HT-29 (cell line): ENCODE results near the gene SYNE1. TPM values are rescaled to one million over a fixed set of nuclear protein-coding genes. Genes with fewer than 3 reads are reported as not detected.
"Not testable (repeated sequence)": the region's sequence is repeated elsewhere in the genome, so short reads cannot be mapped to it uniquely, and the experiment has no call there.

ENCODE experiments used
- DNase-seq: peaks from one replicate; pipeline ENCODE4 v3.0.0-alpha.2; 2015; ENCODE audit warnings: low spot score
- total RNA-seq: library from RNA; depleted of rRNA; stranded (reverse); fragments of >200 nt; shearing (Covaris generic); gene quantifications from 2 replicates; pipeline ENCODE4 v1.2.3, GENCODE V29; 2014

The SYNE1 gene
- total RNA-seq, 1 experiment from 2014 or later, result 3.9 TPM

GRCh38 chr6:152571089-152571488 is 66.1 kb downstream of the SYNE1 start:
- DNase-seq, result no peak

DNA sequence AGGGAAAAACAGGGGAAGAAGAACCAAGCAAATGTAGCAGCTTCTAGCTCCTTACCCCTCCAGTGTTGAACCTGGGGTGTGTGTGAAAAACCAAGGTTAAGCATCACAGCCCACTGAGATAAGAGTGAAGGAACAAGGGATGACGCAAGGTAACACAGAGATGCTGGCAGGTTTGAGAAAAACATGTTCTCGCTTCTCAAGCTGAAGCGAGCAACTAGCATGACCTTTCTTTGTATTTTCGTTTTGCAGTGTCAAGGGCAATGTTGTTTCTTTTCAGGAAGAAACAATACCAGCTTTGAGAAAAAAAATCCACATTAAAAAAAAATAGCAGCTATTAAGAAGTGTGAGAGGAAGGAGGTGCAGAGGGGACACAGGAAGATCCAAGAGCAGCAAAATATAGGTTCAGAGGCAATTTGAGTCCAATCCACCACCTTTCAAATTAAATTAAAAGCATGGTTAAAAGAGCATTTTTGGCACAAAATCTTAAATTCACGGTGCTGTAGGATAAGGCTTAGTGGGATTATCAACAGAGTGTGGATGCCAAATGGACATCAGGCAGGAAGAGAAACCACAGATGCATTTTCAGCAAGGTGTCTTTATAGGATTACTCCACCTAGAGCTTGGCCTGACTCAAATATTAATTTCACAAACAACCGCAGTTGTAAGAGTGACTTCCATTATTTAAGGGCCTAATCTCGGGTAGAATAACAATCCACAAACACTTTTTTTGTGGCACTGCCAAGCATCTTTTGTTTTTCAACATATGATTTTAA is 70.9 kb downstream of the SYNE1 start:
- no peak for DNase-seq

GRCh38 chr6:152563177-152563576 is 74.0 kb downstream of the SYNE1 start:
- DNase-seq, result no peak

DNA sequence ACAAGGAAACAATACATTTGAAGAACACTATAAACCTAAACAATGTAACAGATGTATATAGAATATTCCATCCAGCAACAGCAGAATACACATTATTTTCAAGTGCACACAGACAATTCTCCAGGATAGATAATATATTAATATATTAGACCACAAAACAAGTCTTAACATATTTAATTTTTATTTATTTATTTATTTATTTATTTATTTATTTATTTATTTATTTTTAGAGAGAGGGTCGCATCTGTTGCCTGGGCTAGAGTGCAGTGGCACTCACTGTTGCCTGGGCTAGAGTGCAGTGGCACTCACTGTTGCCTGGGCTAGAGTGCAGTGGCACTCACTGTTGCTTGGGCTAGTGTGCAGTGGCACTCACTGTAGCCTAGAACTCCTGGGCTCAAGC is 78.4 kb downstream of the SYNE1 start:
- DNase-seq, result not testable (repeated sequence)

- no peak for DNase-seq
Observed at GRCh38 chr6:152557502-152557901, 79.7 kb downstream of the SYNE1 start.

DNA sequence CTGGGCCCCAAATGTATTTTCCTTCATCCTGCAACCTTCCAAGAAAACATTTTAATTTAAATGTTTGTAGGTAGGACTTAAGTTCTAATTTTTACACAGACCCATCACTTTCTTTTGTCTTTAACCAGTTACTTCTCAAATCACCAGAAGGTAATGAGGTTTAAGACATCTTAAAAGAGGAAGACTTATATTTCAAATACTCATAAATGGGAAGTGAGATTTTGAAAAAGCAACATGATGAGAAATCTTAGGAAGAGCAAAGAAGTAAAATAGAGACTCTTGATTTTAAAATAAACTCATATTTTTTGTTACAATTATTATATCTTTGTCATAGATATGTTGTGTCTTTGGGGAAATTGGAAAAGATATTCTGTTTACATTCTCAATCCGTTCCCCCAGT is 82.3 kb downstream of the SYNE1 start:
- no peak for DNase-seq

DNA sequence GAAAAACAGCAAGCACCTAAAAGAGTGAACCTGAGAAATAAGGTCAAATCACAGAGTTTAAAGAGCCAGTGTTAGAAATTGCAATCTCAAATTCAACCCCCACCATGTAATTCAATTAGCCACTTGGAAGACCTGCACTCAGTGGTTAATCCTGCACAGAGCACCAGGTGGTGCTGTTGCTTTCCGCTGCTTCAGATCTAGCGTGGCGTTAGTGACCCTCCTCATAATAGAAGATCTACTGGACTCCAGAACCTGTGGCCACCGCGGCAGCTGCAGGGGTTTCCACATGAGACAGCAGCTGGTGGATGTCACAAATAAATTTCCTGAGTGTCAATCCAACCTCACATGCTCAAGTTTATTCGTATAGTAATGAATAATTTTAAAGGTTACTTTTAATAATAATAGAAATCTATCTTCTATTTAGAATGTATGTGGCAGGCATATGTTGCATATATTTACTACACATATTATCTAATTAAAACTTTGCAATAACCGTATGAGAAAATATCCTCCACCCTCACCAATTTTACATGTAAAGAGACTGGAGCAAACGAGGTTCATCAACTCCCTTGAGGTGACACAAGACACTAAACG is 84.4 kb downstream of the SYNE1 start:
- peak; percentile 75 for DNase-seq

GRCh38 chr6:152543519-152543918 is 93.6 kb downstream of the SYNE1 start:
- DNase-seq, result no peak

GRCh38 chr6:152540381-152540780 is 96.8 kb downstream of the SYNE1 start:
- no peak for DNase-seq

DNA sequence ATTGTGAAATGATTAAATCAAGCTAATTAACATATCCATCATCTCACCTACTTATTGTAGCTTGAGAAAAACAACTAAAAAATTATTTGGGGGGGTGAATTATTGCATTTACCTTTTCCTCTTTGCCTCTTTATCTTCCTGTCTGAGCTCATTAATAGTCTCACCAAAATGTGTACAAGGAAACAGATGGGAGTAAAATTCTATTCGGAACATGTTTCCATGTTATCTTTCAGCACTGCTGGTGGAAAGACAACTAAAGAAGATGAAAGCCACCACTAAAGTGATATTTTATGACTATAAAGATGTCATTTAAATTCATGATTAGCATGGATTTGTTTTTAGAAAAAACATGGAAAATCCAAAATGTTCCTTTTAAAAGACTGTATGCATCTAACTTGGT is 102.6 kb downstream of the SYNE1 start:
- DNase-seq, result no peak

DNA sequence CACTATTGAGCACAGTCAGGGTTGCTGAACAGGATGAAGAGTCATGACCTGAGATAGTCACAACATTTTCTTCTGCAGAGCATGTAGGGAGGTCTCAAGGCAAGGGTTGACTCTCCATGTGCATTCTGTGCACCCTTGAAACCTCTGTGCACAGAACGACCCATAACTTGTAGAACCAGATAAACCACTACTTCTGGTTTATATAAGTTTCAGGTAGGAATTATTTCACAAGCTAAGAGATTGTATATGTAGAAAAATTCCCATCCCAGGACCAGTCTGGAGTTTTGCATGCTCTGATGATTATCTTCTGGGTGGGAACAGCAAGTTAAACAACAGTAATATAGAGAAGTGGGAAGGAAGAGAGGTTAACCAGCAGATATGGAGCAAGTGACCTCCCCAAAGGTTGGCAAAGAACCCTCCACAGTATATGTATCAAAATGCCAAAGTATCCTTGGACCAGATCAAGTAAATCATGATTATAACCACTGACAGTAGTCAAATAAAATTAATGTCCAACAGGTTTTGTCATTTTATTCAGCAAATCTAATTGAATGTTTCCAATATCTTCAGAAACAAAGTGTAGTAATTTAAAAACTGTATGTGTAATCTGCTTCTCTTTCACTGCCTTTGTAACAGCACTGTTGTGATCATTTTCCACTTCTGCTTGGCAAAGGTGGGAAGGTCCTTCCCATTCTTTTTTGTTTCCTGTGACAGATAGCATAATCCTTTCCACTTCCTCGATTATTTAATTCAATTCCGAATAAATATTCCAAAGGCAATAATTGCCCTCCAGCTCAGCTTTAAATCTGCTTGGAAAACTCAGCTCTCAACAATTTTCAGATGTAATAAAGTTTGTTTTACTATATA is 104.4 kb downstream of the SYNE1 start:
- peak; percentile 55 for DNase-seq

DNA sequence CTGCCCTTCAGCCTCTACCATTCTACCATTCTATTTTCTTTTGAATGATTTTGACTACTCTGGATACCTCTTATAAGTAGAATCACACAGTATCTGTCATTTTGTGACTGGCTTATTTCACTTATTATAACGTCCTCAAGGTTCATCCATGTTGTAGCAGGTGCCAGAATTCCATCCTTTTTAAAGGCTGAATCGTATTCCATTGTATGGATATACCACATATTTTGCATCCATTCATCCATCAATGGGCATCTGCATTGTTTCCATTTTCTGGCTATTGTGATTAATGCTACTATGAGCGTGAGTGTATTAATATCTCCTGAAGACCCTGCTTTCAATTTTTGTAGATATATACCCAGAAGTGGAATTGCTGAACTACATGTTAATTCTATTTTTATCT is 105.5 kb downstream of the SYNE1 start:
- DNase-seq, result no peak

GRCh38 chr6:152529369-152529768 is 107.8 kb downstream of the SYNE1 start:
- DNase-seq, result no peak

- DNase-seq, result not testable (repeated sequence)
Observed at GRCh38 chr6:152514120-152514519, 123.0 kb downstream of the SYNE1 start.

DNA sequence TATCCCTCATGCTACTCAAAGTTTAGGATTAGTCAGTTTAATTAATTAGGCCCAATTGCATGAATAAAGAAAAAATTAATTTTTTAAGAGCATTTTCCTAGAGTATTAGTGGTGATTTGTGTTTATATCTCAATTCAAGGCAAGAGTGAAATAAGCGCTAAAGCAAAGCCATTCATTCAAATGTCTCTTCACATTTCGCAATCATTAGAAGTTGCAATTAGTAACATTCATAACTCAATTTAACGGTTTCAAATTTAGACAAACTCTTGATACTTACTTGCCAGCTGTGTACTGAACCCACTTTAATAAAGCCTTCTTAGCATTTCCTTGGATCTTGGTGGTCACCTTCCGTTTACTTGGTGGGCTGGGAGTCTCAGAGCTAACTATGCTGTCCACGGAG is 127.2 kb downstream of the SYNE1 start:
- DNase-seq, result no peak

- DNase-seq, result no peak
Observed at GRCh38 chr6:152508477-152508876, 128.7 kb downstream of the SYNE1 start.

GRCh38 chr6:152503546-152503945 is 133.6 kb downstream of the SYNE1 start:
- no peak for DNase-seq

- no peak for DNase-seq
Observed at GRCh38 chr6:152502421-152503188, 134.6 kb downstream of the SYNE1 start.

- DNase-seq, result no peak
Observed at GRCh38 chr6:152499931-152500330, 137.2 kb downstream of the SYNE1 start.

- no peak for DNase-seq
Observed at GRCh38 chr6:152496731-152497130, 140.4 kb downstream of the SYNE1 start.

GRCh38 chr6:152495456-152495855 is 141.7 kb downstream of the SYNE1 start:
- DNase-seq, result peak; percentile 30

- not testable (repeated sequence) for DNase-seq
Observed at GRCh38 chr6:152492281-152492680, 144.9 kb downstream of the SYNE1 start.
